GM21381 (cell line): Measurements from ENCODE around the gene PKIB.

Source experiments
- ATAC-seq: cut with Tn5 transposase; IDR thresholded peaks from one replicate; pipeline ENCODE4 v1.9.1; 2021; ENCODE audit warnings: mild to moderate bottlenecking, moderate library complexity; ENCODE audit not compliant: unreplicated experiment

PKIB gene

DNA sequence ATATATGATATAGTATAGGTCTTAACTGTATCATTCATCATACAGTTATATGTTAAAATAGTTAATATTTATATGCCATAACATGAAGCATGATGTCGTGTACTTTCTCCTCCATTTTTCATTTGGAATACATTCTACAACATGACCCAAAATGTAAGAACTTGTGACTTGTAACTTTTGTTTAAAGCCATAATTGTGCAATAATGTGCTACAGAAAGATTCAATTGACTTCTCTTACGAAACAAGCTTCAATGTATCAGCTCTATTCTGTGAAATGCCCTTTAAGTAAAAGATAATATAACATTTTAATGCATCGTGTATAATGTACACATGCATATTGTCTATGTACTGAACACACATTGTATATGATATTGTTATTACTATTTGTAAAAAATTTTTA, 92.6 kb downstream of the PKIB start:
- no peak for ATAC-seq

- ATAC-seq, result no peak
Observed at GRCh38 chr6:122704066-122704465, 93.9 kb downstream of the PKIB start.

DNA sequence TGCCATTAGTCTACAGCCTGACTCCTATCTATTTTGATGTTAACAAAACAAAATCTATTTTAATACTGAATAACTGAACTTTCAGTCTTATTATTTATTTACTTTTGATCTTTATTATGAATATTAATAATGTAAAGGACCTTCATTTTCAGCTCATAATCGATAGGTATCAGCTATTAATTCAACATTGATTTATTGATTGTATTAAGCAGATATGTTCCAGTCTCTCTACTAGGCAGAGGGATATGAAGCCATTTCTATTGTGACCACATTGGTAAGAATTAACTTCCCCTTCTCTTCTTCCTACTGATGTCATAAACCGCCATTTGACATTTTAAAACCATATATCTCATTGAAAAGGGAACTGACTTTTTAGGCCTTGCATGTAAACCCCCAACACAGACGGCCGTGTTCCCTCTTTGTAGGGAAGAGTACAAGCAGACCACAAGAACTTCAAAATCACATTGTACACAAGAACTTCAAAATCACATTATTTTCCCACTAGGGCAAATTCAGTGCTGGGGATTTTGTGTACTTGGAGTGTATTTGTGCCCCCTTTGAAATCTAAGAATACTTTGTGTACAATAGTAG, 99.8 kb downstream of the PKIB start:
- no peak for ATAC-seq

DNA sequence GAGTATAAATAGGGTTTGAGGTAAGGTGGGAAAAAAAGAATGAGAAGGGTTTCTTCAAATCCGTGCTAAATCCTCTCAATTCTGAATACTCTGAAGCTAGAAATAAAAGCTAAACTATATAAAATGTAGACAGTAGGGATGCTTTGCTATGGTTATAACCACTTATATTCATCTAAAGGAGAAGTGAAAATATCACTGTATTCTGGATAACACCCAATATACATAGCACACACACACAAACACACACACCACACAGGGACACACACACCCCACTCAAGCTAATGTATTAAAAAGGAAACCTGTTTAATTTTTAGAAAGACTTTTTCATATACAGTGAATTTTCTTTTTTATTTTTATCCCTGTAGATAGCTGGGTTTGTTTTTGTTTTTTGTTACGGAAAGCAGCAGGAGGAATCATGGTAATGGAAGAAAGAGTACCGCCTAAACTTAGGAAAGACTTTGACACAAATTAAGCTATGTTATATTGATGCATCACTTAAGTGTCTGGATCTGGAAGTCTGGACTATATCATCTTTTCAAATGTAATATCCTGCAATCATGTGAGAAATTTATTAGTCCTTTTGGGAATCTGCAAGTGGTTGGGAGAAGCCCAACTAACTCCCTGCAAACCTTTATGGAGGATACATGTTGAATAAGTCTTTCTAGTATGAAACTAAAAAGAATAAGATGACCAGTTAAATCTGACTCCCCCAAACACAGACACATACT, 100.9 kb downstream of the PKIB start:
- no peak for ATAC-seq

DNA sequence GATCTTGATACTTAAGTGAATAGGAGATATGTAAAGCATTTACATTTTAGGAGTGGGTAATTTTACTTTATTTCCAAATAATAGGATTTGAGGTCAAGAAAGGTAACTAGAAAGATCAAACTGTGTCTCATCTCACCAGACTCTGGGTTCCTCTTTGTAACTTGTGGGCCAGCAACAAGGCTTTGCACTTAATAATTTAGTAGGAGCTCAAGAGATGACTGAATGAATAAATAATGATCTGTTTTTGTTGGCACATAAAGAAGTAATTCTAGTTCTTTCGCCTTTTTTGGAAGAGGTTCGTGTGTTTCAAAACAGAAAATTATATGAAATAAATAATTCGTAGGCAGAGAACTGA, 101.9 kb downstream of the PKIB start:
- no peak for ATAC-seq

DNA sequence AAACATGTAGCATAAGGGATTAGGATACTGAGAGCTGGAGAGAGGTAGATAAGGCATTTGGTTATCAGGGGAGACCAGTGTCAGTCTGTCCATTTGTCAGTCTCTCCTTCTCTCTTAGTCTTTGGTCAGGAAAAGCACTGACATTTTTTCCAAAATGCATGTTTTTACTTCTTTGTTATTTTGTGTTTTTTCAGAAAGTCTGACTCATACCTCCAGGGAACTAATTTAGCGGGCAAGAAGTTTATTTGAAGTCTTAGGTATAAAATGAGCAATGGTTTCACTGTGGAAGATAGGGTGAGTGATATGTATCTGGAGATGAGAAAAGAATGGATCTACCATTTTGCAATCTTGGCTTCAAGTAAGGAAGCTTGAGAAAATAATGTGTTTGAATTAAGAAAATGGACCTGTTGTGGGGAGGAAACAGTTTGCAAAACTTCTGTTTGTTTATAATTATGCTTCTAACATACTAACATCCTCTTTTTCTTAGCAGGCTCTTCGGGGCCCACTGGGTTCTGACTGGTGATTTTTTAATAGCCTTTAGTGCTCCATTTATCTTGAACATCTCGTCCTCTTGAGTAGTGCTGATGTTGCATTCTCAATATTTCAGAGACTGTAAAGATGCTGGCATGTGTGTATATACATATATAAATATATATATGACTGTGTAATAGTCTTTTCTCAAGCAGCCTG, 102.4 kb downstream of the PKIB start:
- ATAC-seq, result no peak

DNA sequence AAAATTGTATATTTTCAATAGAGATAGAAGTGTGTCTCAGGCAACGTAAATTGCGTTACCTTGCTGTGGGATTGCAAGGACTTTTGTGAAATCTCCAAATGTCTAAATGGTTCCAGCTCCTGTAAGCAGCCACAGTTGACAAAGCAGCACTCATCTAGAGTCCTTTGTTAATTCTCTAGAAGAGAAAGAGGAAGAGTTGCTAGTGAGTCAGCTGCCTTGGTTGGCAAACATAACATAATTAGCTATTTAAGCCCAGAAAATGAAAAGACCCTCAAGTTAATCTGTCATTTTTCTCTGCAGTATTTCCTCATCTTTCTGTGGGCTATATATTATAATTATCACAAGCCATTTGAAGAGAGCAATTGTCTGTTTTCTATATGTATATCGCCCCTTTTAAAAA, 102.9 kb downstream of the PKIB start:
- ATAC-seq, result no peak

- no peak for ATAC-seq
Observed at GRCh38 chr6:122714059-122714458, 103.9 kb downstream of the PKIB start.

DNA sequence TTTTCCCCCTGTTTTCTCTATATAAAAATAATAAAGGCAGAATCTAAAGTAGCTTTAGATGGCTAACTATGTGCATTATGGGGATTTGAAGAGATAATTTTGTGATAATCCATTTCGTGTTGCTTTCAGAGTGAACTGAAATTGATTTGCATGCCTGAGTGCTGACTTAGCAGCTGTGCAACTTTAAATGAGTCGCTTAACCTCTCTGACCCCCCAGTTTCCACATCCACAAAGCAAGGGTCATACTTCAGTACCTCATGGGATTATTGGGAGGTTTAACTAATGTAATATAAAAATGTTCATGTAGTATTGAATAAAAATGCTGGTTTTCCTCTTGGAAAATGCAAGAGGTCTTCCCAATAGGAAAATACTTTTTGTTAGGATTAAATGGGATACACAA, 105.5 kb downstream of the PKIB start:
- ATAC-seq, result no peak

- no peak for ATAC-seq
Observed at GRCh38 chr6:122717350-122717749, 107.1 kb downstream of the PKIB start.

- ATAC-seq, result no peak
Observed at GRCh38 chr6:122718616-122719015, 108.4 kb downstream of the PKIB start.

DNA sequence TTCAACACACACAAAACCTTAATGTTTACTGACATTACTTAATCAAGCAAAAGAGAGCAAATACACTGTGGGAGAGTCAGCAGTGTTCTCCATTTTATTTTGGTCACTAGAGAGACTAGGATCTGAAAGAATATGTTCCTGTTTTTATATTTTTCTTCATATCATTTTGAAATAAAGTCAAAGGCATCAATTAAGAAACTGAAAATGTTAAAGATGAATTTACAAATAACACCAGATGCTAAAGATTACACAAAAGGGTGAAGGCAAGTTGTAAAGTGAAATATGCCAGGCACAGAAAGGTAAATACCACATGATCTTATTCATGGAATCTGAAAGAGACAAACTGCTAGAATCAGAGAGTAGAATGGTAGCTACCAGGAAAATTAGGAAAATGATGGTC, 109.0 kb downstream of the PKIB start:
- ATAC-seq, result no peak

DNA sequence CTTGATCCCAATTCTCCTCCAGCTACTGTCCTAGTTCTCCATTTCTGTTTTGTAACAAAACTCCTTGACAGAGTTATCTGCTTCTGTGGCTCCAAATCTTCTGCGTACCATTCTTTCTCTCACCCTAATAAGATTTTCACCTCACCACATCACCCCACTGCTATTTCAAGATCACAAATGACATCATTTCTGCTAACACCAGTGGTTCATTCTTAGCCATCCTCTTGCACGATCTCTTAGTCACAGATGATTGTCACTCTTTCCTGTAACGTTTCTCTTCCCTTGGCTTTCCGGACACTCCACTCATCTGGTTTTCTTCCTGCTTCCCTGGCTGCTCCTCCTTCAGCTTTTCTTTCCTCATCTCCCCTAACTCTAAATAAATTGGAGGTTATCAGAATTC, 112.5 kb downstream of the PKIB start:
- ATAC-seq, result no peak

DNA sequence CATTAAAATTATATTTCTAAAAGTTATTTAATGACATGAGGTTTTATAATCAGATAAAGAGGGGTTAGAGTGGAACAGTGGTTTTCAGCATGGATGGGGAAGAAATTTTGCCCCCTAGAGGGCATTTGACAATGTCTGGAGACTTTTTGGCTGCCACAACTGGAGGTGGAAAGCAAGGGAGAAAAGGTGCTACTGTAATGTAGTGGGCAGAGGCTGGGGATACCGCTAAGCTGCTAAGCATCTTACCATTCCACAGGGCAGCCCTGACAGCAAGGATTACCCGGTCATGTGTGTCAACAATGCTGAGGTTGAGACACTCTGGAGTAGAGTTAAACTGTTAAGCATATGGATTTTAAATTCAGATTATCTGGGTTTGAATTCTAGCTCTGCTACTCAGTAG, 116.4 kb downstream of the PKIB start:
- no peak for ATAC-seq

GRCh38 chr6:122727244-122727643, 117.0 kb downstream of the PKIB start:
- no peak for ATAC-seq

- no peak for ATAC-seq
Observed at GRCh38 chr6:122730334-122730733, 120.1 kb downstream of the PKIB start.

- no peak for ATAC-seq
Observed at GRCh38 chr6:122730775-122731386, 120.7 kb downstream of the PKIB start.

DNA sequence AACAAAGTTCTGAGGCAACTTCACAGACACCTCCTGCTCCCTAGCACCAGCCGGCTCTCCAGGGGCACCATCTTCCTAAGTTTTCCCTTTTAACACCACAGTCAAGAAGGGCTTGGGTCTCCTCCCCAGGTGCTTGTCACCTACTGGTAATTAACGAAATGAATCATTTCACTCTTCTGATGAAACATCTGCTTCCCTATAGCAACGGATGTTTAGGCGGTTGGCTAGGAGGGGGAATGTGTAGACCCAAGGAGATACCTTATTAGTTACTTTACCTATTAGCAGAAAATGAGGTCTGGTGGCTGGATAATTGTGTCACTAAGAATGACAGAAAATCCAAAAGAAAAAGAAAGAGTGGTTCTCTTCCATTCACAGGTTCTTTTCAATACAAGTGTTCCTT, 123.1 kb downstream of the PKIB start:
- no peak for ATAC-seq

GRCh38 chr6:122734529-122735395, 124.6 kb downstream of the PKIB start:
- ATAC-seq, result no peak

- no peak for ATAC-seq
Observed at GRCh38 chr6:122735582-122735981, 125.4 kb downstream of the PKIB start.

DNA sequence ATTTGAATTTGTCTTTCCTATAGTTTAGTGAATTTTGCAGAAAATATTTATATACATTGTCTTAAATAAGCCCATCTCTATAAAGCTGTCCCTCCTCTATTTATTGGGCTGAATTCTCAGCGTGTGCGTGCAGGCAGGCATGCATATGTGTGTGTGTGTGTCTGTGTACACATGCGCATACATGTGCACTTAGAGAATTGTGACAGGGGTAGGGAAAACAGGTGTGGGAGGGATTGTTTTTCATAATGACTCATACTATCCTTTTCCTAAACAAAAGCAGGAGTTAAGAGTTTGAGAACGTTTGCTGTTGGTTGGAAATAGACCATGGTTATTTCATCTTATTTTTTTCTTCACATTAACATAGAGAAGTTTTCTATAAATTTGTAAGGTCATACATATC, 126.0 kb downstream of the PKIB start:
- no peak for ATAC-seq
